ENCODE data around the gene FIGN.

GRCh38 chr2:163670929-163671328 is 64.9 kb downstream of the FIGN start:
- TF ChIP-seq, protein P1, sequence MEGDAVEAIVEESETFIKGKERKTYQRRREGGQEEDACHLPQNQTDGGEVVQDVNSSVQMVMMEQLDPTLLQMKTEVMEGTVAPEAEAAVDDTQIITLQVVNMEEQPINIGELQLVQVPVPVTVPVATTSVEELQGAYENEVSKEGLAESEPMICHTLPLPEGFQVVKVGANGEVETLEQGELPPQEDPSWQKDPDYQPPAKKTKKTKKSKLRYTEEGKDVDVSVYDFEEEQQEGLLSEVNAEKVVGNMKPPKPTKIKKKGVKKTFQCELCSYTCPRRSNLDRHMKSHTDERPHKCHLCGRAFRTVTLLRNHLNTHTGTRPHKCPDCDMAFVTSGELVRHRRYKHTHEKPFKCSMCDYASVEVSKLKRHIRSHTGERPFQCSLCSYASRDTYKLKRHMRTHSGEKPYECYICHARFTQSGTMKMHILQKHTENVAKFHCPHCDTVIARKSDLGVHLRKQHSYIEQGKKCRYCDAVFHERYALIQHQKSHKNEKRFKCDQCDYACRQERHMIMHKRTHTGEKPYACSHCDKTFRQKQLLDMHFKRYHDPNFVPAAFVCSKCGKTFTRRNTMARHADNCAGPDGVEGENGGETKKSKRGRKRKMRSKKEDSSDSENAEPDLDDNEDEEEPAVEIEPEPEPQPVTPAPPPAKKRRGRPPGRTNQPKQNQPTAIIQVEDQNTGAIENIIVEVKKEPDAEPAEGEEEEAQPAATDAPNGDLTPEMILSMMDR (IDR thresholded peaks at IDR 0.05), result no peak
- TF ChIP-seq POLR2A (IDR thresholded peaks at IDR 0.05), result no peak
- no peak for TF ChIP-seq EP300 (IDR thresholded peaks at IDR 0.05)
- no peak for TF ChIP-seq POLR2AphosphoS5 (IDR thresholded peaks at IDR 0.05)

Measured in upper lobe of left lung (tissue), 4 donors.